ENCODE results near the gene NR1D2. TPM values are rescaled to one million over a fixed set of nuclear protein-coding genes. Genes with fewer than 3 reads are reported as not detected.

NR1D2 gene
- total RNA-seq, 1 experiment from 2014 or later, result 18.4 TPM

DNA sequence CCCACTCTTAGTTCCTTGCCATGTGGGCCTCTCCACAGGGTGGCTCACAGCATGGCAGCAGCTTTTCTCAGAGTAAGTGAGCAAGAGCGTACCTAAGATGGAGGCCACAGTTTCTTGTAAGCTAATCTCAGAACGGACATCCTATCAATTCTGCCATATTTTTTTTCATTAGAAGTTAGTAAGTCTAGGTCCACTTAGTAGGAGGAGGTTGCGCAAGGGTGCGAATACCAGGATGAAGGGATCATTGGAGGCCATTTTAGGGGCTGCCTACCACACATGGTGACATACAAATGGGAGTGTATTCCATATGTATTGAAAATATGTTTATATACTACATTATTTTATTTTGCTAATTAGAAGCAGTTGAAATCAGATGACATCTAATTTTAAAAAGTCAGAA lies 31.5 kb downstream of the NR1D2 start (continued):
- TF ChIP-seq, protein P1, sequence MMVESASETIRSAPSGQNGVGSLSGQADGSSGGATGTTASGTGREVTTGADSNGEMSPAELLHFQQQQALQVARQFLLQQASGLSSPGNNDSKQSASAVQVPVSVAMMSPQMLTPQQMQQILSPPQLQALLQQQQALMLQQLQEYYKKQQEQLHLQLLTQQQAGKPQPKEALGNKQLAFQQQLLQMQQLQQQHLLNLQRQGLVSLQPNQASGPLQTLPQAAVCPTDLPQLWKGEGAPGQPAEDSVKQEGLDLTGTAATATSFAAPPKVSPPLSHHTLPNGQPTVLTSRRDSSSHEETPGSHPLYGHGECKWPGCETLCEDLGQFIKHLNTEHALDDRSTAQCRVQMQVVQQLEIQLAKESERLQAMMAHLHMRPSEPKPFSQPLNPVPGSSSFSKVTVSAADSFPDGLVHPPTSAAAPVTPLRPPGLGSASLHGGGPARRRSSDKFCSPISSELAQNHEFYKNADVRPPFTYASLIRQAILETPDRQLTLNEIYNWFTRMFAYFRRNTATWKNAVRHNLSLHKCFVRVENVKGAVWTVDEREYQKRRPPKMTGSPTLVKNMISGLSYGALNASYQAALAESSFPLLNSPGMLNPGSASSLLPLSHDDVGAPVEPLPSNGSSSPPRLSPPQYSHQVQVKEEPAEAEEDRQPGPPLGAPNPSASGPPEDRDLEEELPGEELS (CRISPR knock-in tag; IDR thresholded peaks at IDR 0.05), result no peak
- TF ChIP-seq FOXK1 (CRISPR knock-in tag; IDR thresholded peaks at IDR 0.05), result no peak
- no peak for TF ChIP-seq TCF7 (CRISPR knock-in tag; IDR thresholded peaks at IDR 0.05; ENCODE audit: low read depth)
- TF ChIP-seq ETV6 (CRISPR knock-in tag; IDR thresholded peaks at IDR 0.05), result no peak
- TF ChIP-seq, protein P2, sequence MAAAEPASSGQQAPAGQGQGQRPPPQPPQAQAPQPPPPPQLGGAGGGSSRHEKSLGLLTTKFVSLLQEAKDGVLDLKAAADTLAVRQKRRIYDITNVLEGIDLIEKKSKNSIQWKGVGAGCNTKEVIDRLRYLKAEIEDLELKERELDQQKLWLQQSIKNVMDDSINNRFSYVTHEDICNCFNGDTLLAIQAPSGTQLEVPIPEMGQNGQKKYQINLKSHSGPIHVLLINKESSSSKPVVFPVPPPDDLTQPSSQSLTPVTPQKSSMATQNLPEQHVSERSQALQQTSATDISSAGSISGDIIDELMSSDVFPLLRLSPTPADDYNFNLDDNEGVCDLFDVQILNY (CRISPR knock-in tag; IDR thresholded peaks at IDR 0.05), result no peak
- no peak for TF ChIP-seq ZNF423 (CRISPR knock-in tag; IDR thresholded peaks at IDR 0.05)

DNA sequence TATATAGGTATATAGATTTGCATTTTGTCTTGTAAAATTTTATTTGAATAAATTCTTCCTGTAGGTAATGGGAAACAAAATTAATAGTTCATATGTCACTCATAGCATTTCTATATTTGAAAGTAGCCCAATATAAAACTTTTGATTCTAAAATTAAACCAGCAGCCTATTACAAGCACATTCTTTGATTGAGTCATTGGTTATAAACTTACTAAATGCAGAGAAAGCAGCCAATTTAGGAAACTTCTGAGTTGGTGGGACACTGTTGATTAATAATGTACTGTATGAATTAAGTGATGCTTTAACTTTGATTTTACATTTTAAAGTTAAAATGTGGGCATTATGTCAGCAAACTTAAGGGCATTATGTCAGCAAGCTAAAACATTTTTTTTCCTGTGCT lies 34.5 kb downstream of the NR1D2 start:
- Mint-ChIP-seq H3K27ac (no peak overlapping the region), H3K36me3 (peaks cover 27% of the 10 kb centered on the region), H3K4me1 (peaks cover 9% of the 10 kb centered on the region; the same call in 1 of the 2 replicates), H3K27me3 (ENCODE audit: low read depth) (no peaks in the 10 kb centered on the region), H3K9me3 (peaks cover 16% of the 10 kb centered on the region), H3K4me3 (no peak overlapping the region)
- ChIA-PET CTCF (no interaction called here), POLR2A (no interaction called here)
- no peak for DNase-seq (ENCODE audit: low spot score)
- no peak for ATAC-seq
- TF ChIP-seq, protein P3, sequence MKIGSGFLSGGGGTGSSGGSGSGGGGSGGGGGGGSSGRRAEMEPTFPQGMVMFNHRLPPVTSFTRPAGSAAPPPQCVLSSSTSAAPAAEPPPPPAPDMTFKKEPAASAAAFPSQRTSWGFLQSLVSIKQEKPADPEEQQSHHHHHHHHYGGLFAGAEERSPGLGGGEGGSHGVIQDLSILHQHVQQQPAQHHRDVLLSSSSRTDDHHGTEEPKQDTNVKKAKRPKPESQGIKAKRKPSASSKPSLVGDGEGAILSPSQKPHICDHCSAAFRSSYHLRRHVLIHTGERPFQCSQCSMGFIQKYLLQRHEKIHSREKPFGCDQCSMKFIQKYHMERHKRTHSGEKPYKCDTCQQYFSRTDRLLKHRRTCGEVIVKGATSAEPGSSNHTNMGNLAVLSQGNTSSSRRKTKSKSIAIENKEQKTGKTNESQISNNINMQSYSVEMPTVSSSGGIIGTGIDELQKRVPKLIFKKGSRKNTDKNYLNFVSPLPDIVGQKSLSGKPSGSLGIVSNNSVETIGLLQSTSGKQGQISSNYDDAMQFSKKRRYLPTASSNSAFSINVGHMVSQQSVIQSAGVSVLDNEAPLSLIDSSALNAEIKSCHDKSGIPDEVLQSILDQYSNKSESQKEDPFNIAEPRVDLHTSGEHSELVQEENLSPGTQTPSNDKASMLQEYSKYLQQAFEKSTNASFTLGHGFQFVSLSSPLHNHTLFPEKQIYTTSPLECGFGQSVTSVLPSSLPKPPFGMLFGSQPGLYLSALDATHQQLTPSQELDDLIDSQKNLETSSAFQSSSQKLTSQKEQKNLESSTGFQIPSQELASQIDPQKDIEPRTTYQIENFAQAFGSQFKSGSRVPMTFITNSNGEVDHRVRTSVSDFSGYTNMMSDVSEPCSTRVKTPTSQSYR (CRISPR knock-in tag; IDR thresholded peaks at IDR 0.05), result no peak
- TF ChIP-seq FOXJ3 (CRISPR knock-in tag; IDR thresholded peaks at IDR 0.05; ENCODE audit: borderline replicate concordance), result no peak
- TF ChIP-seq MYBL2 (CRISPR knock-in tag; IDR thresholded peaks at IDR 0.05), result no peak
- TF ChIP-seq HMGA2 (CRISPR knock-in tag; IDR thresholded peaks at IDR 0.05), result no peak
- no peak for TF ChIP-seq GRHL2 (CRISPR knock-in tag; IDR thresholded peaks at IDR 0.05; ENCODE audit: insufficient replicate concordance, severe bottlenecking)
- TF ChIP-seq, protein P4, sequence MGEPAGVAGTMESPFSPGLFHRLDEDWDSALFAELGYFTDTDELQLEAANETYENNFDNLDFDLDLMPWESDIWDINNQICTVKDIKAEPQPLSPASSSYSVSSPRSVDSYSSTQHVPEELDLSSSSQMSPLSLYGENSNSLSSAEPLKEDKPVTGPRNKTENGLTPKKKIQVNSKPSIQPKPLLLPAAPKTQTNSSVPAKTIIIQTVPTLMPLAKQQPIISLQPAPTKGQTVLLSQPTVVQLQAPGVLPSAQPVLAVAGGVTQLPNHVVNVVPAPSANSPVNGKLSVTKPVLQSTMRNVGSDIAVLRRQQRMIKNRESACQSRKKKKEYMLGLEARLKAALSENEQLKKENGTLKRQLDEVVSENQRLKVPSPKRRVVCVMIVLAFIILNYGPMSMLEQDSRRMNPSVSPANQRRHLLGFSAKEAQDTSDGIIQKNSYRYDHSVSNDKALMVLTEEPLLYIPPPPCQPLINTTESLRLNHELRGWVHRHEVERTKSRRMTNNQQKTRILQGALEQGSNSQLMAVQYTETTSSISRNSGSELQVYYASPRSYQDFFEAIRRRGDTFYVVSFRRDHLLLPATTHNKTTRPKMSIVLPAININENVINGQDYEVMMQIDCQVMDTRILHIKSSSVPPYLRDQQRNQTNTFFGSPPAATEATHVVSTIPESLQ (CRISPR knock-in tag; IDR thresholded peaks at IDR 0.05), result no peak
- TF ChIP-seq, protein P5, sequence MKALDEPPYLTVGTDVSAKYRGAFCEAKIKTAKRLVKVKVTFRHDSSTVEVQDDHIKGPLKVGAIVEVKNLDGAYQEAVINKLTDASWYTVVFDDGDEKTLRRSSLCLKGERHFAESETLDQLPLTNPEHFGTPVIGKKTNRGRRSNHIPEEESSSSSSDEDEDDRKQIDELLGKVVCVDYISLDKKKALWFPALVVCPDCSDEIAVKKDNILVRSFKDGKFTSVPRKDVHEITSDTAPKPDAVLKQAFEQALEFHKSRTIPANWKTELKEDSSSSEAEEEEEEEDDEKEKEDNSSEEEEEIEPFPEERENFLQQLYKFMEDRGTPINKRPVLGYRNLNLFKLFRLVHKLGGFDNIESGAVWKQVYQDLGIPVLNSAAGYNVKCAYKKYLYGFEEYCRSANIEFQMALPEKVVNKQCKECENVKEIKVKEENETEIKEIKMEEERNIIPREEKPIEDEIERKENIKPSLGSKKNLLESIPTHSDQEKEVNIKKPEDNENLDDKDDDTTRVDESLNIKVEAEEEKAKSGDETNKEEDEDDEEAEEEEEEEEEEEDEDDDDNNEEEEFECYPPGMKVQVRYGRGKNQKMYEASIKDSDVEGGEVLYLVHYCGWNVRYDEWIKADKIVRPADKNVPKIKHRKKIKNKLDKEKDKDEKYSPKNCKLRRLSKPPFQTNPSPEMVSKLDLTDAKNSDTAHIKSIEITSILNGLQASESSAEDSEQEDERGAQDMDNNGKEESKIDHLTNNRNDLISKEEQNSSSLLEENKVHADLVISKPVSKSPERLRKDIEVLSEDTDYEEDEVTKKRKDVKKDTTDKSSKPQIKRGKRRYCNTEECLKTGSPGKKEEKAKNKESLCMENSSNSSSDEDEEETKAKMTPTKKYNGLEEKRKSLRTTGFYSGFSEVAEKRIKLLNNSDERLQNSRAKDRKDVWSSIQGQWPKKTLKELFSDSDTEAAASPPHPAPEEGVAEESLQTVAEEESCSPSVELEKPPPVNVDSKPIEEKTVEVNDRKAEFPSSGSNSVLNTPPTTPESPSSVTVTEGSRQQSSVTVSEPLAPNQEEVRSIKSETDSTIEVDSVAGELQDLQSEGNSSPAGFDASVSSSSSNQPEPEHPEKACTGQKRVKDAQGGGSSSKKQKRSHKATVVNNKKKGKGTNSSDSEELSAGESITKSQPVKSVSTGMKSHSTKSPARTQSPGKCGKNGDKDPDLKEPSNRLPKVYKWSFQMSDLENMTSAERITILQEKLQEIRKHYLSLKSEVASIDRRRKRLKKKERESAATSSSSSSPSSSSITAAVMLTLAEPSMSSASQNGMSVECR (CRISPR knock-in tag; IDR thresholded peaks at IDR 0.05; ENCODE audit: borderline replicate concordance), result no peak
- TF ChIP-seq, protein P6, sequence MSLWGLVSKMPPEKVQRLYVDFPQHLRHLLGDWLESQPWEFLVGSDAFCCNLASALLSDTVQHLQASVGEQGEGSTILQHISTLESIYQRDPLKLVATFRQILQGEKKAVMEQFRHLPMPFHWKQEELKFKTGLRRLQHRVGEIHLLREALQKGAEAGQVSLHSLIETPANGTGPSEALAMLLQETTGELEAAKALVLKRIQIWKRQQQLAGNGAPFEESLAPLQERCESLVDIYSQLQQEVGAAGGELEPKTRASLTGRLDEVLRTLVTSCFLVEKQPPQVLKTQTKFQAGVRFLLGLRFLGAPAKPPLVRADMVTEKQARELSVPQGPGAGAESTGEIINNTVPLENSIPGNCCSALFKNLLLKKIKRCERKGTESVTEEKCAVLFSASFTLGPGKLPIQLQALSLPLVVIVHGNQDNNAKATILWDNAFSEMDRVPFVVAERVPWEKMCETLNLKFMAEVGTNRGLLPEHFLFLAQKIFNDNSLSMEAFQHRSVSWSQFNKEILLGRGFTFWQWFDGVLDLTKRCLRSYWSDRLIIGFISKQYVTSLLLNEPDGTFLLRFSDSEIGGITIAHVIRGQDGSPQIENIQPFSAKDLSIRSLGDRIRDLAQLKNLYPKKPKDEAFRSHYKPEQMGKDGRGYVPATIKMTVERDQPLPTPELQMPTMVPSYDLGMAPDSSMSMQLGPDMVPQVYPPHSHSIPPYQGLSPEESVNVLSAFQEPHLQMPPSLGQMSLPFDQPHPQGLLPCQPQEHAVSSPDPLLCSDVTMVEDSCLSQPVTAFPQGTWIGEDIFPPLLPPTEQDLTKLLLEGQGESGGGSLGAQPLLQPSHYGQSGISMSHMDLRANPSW (CRISPR knock-in tag; conservative IDR thresholded peaks at IDR 0.05; ENCODE audit: low read depth), result no peak
- TF ChIP-seq, protein P7, sequence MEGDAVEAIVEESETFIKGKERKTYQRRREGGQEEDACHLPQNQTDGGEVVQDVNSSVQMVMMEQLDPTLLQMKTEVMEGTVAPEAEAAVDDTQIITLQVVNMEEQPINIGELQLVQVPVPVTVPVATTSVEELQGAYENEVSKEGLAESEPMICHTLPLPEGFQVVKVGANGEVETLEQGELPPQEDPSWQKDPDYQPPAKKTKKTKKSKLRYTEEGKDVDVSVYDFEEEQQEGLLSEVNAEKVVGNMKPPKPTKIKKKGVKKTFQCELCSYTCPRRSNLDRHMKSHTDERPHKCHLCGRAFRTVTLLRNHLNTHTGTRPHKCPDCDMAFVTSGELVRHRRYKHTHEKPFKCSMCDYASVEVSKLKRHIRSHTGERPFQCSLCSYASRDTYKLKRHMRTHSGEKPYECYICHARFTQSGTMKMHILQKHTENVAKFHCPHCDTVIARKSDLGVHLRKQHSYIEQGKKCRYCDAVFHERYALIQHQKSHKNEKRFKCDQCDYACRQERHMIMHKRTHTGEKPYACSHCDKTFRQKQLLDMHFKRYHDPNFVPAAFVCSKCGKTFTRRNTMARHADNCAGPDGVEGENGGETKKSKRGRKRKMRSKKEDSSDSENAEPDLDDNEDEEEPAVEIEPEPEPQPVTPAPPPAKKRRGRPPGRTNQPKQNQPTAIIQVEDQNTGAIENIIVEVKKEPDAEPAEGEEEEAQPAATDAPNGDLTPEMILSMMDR (IDR thresholded peaks at IDR 0.05), result no peak
- no peak for TF ChIP-seq OVOL2 (CRISPR knock-in tag; IDR thresholded peaks at IDR 0.05; ENCODE audit: borderline replicate concordance)
- TF ChIP-seq FOXP1 (CRISPR knock-in tag; IDR thresholded peaks at IDR 0.05; ENCODE audit: borderline replicate concordance), result no peak
- TF ChIP-seq, protein P8, sequence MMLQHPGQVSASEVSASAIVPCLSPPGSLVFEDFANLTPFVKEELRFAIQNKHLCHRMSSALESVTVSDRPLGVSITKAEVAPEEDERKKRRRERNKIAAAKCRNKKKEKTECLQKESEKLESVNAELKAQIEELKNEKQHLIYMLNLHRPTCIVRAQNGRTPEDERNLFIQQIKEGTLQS (CRISPR knock-in tag; conservative IDR thresholded peaks at IDR 0.05), result no peak

Data from WTC11 (cell line).